Neuronal stem cell (in vitro differentiated cells): ENCODE measurements around the gene LOXL1.

Experiments
- DNase-seq: peaks from one replicate; pipeline ENCODE4 v3.0.0-alpha.2; 2013; ENCODE audit warnings: low spot score
- H2AFZ ChIP-seq: one replicate; pipeline ENCODE4 v1.6.1; 2013; ENCODE audit warnings: mild to moderate bottlenecking, low read length, inconsistent platforms
- H2AK5ac ChIP-seq: 2 replicates; pipeline ENCODE4 v1.6.1; 2013; ENCODE audit warnings: low read depth, mild to moderate bottlenecking, inconsistent platforms, low read length, moderate library complexity, mixed read lengths
- H2BK120ac ChIP-seq: 2 replicates; pipeline ENCODE4 v1.6.1; 2013; ENCODE audit warnings: low read depth, mild to moderate bottlenecking, inconsistent platforms, low read length, moderate library complexity, mixed read lengths
- H2BK12ac ChIP-seq: one replicate; pipeline ENCODE4 v1.6.1; 2013; ENCODE audit warnings: low read length, inconsistent platforms
- H2BK15ac ChIP-seq: 2 replicates; pipeline ENCODE4 v1.6.1; 2013; ENCODE audit warnings: mild to moderate bottlenecking, low read length, inconsistent platforms, mixed read lengths
- H2BK5ac ChIP-seq: one replicate; pipeline ENCODE4 v1.6.1; 2013; ENCODE audit warnings: inconsistent platforms, mild to moderate bottlenecking, low read length, moderate library complexity
- H3K14ac ChIP-seq: one replicate; pipeline ENCODE4 v1.6.1; 2013; ENCODE audit warnings: low read length, inconsistent platforms
- H3K18ac ChIP-seq: 2 replicates; pipeline ENCODE4 v1.6.1; 2013; ENCODE audit warnings: low read length, inconsistent platforms
- H3K23ac ChIP-seq: 2 replicates; pipeline ENCODE4 v1.6.1; 2013; ENCODE audit warnings: low read depth, mild to moderate bottlenecking, mixed read lengths, low read length, inconsistent platforms; ENCODE audit not compliant: poor library complexity
- H3K27ac ChIP-seq: replicated peaks from 3 replicates; pipeline ENCODE4 v1.5.1; 2013; ENCODE audit warnings: low read length, inconsistent platforms
- H3K27me3 ChIP-seq, 3 experiments: 2 replicates each; pipeline ENCODE4 v1.6.1; 2013; ENCODE audit warnings: low read length in 3 of 3, mild to moderate bottlenecking in 2 of 3, inconsistent platforms in 1 of 3, low read depth in 1 of 3, mixed read lengths in 1 of 3, moderate library complexity in 1 of 3; ENCODE audit not compliant: control insufficient read depth in 3 of 3, insufficient read depth in 3 of 3
- H3K36me3 ChIP-seq, 2 donors: replicated peaks in 1 of 2; 2 replicates each; pipeline ENCODE4 v1.6.1; 2013; ENCODE audit warnings: low read length in 2 of 2; ENCODE audit not compliant: control insufficient read depth in 2 of 2, insufficient read depth in 2 of 2
- H3K4ac ChIP-seq: 2 replicates; pipeline ENCODE4 v1.6.1; 2013; ENCODE audit warnings: inconsistent platforms, mild to moderate bottlenecking, low read length, moderate library complexity
- H3K4me1 ChIP-seq, 2 donors: 1 replicate in 1 of 2; 2 replicates in 1 of 2; pipeline ENCODE4 v1.6.1; 2013; ENCODE audit warnings: low read length in 2 of 2, low read depth in 1 of 2; ENCODE audit not compliant: control insufficient read depth in 2 of 2, insufficient read depth in 1 of 2
- H3K4me2 ChIP-seq: one replicate; pipeline ENCODE4 v1.6.1; 2013; ENCODE audit warnings: mild to moderate bottlenecking, low read length, inconsistent platforms; ENCODE audit not compliant: insufficient read depth, poor library complexity, severe bottlenecking
- H3K4me3 ChIP-seq, 2 donors: 2 replicates each; pipeline ENCODE4 v1.5.1; 2013; ENCODE audit warnings: low read length in 2 of 2, mild to moderate bottlenecking in 2 of 2, inconsistent platforms in 1 of 2, moderate library complexity in 1 of 2
- H3K79me1 ChIP-seq: one replicate; pipeline ENCODE4 v1.6.1; 2013; ENCODE audit warnings: low read depth, mild to moderate bottlenecking, inconsistent platforms, low read length, moderate library complexity
- H3K9ac ChIP-seq: one replicate; pipeline ENCODE4 v1.6.1; 2013; ENCODE audit warnings: mild to moderate bottlenecking, low read depth, low read length, inconsistent platforms; ENCODE audit not compliant: poor library complexity
- H3K9me3 ChIP-seq, 2 donors: replicated peaks in 1 of 2; 2 replicates each; pipeline versions ENCODE3 to v1.6.1; 2013; ENCODE audit warnings: low read length in 2 of 2, mild to moderate bottlenecking in 2 of 2, inconsistent platforms in 1 of 2, low read depth in 1 of 2, mixed read lengths in 1 of 2, moderate library complexity in 1 of 2; ENCODE audit not compliant: control insufficient read depth in 2 of 2, insufficient read depth in 1 of 2
- H4K8ac ChIP-seq: one replicate; pipeline ENCODE4 v1.6.1; 2013; ENCODE audit warnings: low read depth, mild to moderate bottlenecking, inconsistent platforms, low read length, moderate library complexity
- H4K91ac ChIP-seq: one replicate; pipeline ENCODE4 v1.6.1; 2013; ENCODE audit warnings: low read length, low read depth, mild to moderate bottlenecking, inconsistent platforms; ENCODE audit not compliant: poor library complexity
- whole genome bisulfite sequencing, 2 donors: extraction: QIAGEN DNeasy Blood & Tissue Kit; methylation state at CpG; one replicate each; pipeline ENCODE4 v1.1.7; 2013; ENCODE audit warnings: missing lambda C conversion rate in 2 of 2, mixed read lengths in 1 of 2; ENCODE audit not compliant: insufficient read length in 2 of 2, insufficient replicate concordance in 1 of 2; ENCODE audit errors: extremely low coverage in 2 of 2; 5-methylcytosine and 5-hydroxymethylcytosine counted together

The LOXL1 gene

DNA sequence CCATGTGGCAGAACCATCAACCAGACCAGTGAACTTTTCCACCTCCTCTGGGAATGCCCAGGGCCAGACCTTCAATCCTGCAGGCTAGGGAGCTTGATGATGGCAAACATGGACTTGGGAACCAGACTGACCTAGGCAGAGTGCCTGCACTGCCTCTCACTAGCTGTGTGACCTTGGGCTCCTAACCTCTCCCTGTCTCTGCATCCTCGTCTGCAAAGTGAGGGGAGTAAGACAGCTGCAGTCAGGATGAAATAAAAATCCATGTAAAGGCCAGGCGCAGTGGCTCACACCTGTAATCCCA lies 17.5 kb upstream of the LOXL1 start:
- no peak overlapping the region for H2BK120ac ChIP-seq
- H3K27ac ChIP-seq: no peak overlapping the region
- no peak overlapping the region for H2AFZ ChIP-seq
- no peak overlapping the region for H2AK5ac ChIP-seq
- H3K79me1 ChIP-seq: no peaks in the 10 kb centered on the region
- no peak overlapping the region for H4K8ac ChIP-seq
- no peak overlapping the region for H2BK15ac ChIP-seq
- no peak overlapping the region for H3K4me3 ChIP-seq
- H2BK5ac ChIP-seq: no peak overlapping the region
- WGBS, 2 donors: no CpG with 5 or more reads among the region's 2 CpGs
- no peak overlapping the region for H2BK12ac ChIP-seq
- H3K9ac ChIP-seq: no peak overlapping the region
- DNase-seq: no peak
- H3K18ac ChIP-seq: no peak overlapping the region
- no peak overlapping the region for H3K14ac ChIP-seq
- peaks cover 4 to 10% of the 10 kb centered on the region in 2 donors for H3K4me1 ChIP-seq
- no peak overlapping the region for H3K4me2 ChIP-seq
- H3K36me3 ChIP-seq: no peaks in the 10 kb centered on the region
- no peak overlapping the region for H3K4ac ChIP-seq
- peaks cover 0 to 30% (median 0%) of the 10 kb centered on the region in 3 experiments for H3K27me3 ChIP-seq
- no peak overlapping the region for H4K91ac ChIP-seq
- no peak overlapping the region for H3K23ac ChIP-seq
- no peaks in the 10 kb centered on the region for H3K9me3 ChIP-seq

DNA sequence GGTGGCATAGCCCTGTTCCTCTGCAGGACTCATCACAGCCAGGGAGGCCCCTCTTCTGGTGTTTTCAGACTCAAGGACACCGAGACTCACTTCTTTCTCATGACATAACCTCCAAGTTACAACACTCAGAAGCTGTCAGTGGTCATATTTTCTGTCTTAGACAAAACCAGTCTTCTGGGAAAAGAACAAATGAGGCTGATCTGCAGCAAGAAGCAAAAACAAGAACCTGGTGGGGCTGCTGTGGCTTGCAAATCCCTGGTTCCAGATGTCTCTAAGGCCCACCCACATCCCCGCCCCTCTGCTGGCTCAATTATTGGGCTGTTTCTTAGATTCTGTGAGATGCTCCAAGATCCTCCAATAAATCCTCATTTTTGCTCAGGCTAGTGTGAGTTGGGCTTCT lies 16.6 kb upstream of the LOXL1 start:
- no peak overlapping the region for H3K4me2 ChIP-seq
- H2AFZ ChIP-seq: no peak overlapping the region
- no peak overlapping the region for H3K4me3 ChIP-seq
- H3K27me3 ChIP-seq: peaks cover 0 to 30% (median 0%) of the 10 kb centered on the region in 3 experiments
- no peak overlapping the region for H3K18ac ChIP-seq
- H2BK5ac ChIP-seq: no peak overlapping the region
- H2BK15ac ChIP-seq: no peak overlapping the region
- no peak overlapping the region for H4K91ac ChIP-seq
- no peak overlapping the region for H3K14ac ChIP-seq
- peaks cover 4 to 10% of the 10 kb centered on the region in 2 donors for H3K4me1 ChIP-seq
- H3K36me3 ChIP-seq: no peaks in the 10 kb centered on the region
- no peak overlapping the region for H2AK5ac ChIP-seq
- H3K79me1 ChIP-seq: no peaks in the 10 kb centered on the region
- H4K8ac ChIP-seq: no peak overlapping the region
- H3K27ac ChIP-seq: no peak overlapping the region
- DNase-seq: no peak
- no peak overlapping the region for H3K23ac ChIP-seq
- no peaks in the 10 kb centered on the region for H3K9me3 ChIP-seq
- H3K9ac ChIP-seq: no peak overlapping the region
- no CpG with 5 or more reads among the region's 2 CpGs for WGBS, 2 donors
- no peak overlapping the region for H3K4ac ChIP-seq
- no peak overlapping the region for H2BK120ac ChIP-seq
- no peak overlapping the region for H2BK12ac ChIP-seq

DNA sequence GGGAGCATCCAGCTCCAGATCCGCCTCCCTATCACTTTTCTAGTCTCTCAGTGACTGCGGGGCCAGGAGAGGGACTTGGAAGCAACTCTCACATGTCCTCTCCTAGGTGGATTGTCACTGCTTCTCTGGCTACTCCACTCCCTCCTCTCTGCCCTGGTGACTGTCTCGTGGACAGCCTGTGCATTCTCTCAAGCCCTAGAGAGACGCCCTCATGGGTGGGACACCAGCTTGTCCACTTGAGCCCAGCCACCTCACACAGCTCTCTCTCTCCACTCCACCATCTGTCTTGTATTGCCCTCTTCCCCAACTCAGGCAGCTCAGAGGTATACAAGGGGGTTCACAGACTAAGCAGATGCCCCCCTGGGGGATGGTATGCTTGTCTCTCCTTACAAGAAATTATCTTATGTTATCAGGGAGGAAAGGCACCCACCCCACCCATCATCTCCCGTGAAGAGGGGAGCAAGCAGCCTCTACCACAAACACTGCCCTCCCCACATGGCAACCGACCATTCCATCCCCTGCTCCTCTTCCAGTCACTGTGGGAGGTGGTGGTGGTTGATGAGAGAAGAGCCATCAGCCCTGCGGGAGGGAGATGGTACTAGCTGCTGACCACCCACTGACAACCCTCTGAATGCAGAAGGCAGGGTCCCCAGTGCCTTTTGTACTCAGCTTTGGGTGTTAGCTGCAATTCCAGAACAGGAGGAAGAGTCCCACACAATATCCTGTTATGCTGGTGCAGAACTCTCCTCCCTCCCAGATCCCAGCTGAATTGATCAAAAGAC lies 15.5 kb upstream of the LOXL1 start:
- peaks cover 4 to 10% of the 10 kb centered on the region in 2 donors for H3K4me1 ChIP-seq
- WGBS, 2 donors: no CpG with 5 or more reads among the region's 7 CpGs

DNA sequence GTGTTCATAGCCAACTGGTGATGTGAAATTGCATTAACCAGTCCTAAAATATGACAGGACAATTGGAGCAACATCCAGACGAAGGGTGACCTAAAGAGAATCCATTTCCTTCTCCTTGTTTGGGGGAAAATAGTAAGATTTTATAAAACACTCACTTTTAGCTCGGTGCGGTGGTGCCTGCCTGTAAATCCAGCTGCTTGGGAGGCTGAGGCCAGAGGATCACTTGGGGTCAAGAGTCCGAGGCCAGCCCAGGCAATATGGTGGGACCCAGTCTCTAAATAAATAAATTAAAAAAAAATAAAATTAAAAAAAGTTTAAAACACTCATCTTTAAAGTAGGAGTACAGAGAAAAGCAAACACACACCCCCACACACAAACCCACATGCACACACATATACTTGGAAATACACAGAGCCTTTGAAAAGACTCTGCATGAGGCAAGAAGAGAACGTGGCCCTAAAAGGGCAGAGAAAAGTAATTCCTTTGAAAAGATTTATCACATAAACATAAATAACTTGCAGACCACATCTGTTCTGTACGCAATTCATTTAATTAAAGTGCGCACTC lies 14.1 kb upstream of the LOXL1 start:
- H3K23ac ChIP-seq: no peak overlapping the region
- H4K91ac ChIP-seq: no peak overlapping the region
- no peak overlapping the region for H2BK15ac ChIP-seq
- H2BK5ac ChIP-seq: no peak overlapping the region
- no peak overlapping the region for H2AK5ac ChIP-seq
- H2AFZ ChIP-seq: no peak overlapping the region
- H3K4ac ChIP-seq: no peak overlapping the region
- no peaks in the 10 kb centered on the region for H3K36me3 ChIP-seq
- no peak overlapping the region for H3K4me2 ChIP-seq
- no peak overlapping the region for H4K8ac ChIP-seq
- WGBS, 2 donors: no CpG with 5 or more reads among the region's 7 CpGs
- peaks cover 4 to 10% of the 10 kb centered on the region in 2 donors for H3K4me1 ChIP-seq
- H3K18ac ChIP-seq: no peak overlapping the region
- H3K27ac ChIP-seq: no peak overlapping the region
- H3K27me3 ChIP-seq: peaks cover 0 to 20% (median 0%) of the 10 kb centered on the region in 3 experiments
- no peak overlapping the region for H3K9ac ChIP-seq
- no peak overlapping the region for H2BK120ac ChIP-seq
- H3K4me3 ChIP-seq: no peak overlapping the region
- DNase-seq: no peak
- no peaks in the 10 kb centered on the region for H3K79me1 ChIP-seq
- H3K14ac ChIP-seq: no peak overlapping the region
- peaks cover 0 to 2% of the 10 kb centered on the region in 2 donors for H3K9me3 ChIP-seq
- no peak overlapping the region for H2BK12ac ChIP-seq

More for the DNA sequence above, 15.5 kb upstream of the LOXL1 start:
- no peak overlapping the region for H3K4me3 ChIP-seq
- no peak overlapping the region for H2BK5ac ChIP-seq
- H2AK5ac ChIP-seq: peak overlapping the region; percentile 13
- H3K9me3 ChIP-seq: no peaks in the 10 kb centered on the region
- H3K4ac ChIP-seq: no peak overlapping the region
- DNase-seq: no peak
- no peaks in the 10 kb centered on the region for H3K79me1 ChIP-seq
- no peak overlapping the region for H3K14ac ChIP-seq
- H3K18ac ChIP-seq: no peak overlapping the region
- H3K4me2 ChIP-seq: no peak overlapping the region
- H4K8ac ChIP-seq: no peak overlapping the region
- H3K27ac ChIP-seq: no peak overlapping the region
- no peak overlapping the region for H3K23ac ChIP-seq
- H3K27me3 ChIP-seq: peaks cover 0 to 30% (median 0%) of the 10 kb centered on the region in 3 experiments
- H2BK12ac ChIP-seq: no peak overlapping the region
- no peak overlapping the region for H4K91ac ChIP-seq
- H2BK120ac ChIP-seq: no peak overlapping the region
- no peak overlapping the region for H2BK15ac ChIP-seq
- H3K36me3 ChIP-seq: no peaks in the 10 kb centered on the region
- no peak overlapping the region for H2AFZ ChIP-seq
- peak overlapping the region; percentile 25 for H3K9ac ChIP-seq
